ENCODE measurements around the gene C5orf63.

Gene C5orf63

GRCh38 chr5:127096328-127096993, 23.2 kb upstream of the C5orf63 start:
- Histone ChIP-seq H3K4me1 (ENCODE audit: control insufficient read depth, low read length) (no peaks in the 10 kb centered on the region), H3K36me3 (ENCODE audit: control insufficient read depth, low read length) (no peaks in the 10 kb centered on the region), H3K27ac (ENCODE audit: low read depth, low read length) (no peak overlapping the region), H3K79me2 (ENCODE audit: control insufficient read depth, low read length) (no peaks in the 10 kb centered on the region), H3K9me3 (ENCODE audit: control insufficient read depth, insufficient read depth, low read length) (no peaks in the 10 kb centered on the region), H3K27me3 (ENCODE audit: control insufficient read depth, low read length) (no peaks in the 10 kb centered on the region), H3K4me3 (ENCODE audit: low read length) (no peak overlapping the region), H3F3A (ENCODE audit: control insufficient read depth, insufficient read depth) (no peaks in the 10 kb centered on the region), H3K4me2 (ENCODE audit: low read length) (no peak overlapping the region), H4K20me1 (ENCODE audit: control insufficient read depth, insufficient read depth, low read depth, low read length) (no peaks in the 10 kb centered on the region), H3K9me2 (replicated peaks; ENCODE audit: control insufficient read depth, low read length) (no peaks in the 10 kb centered on the region)
- TF ChIP-seq EZH2phosphoT487 (IDR thresholded peaks at IDR 0.05; ENCODE audit: borderline replicate concordance, low read length) (no peak), CTCF (IDR thresholded peaks at IDR 0.05; ENCODE audit: low read depth, low read length, poor library complexity, severe bottlenecking) (no peak)

GRCh38 chr5:127094161-127094814, 21.0 kb upstream of the C5orf63 start:
- no peak overlapping the region for H3K4me3 ChIP-seq (ENCODE audit: low read length)
- no peaks in the 10 kb centered on the region for H3K79me2 ChIP-seq (ENCODE audit: control insufficient read depth, low read length)
- TF ChIP-seq CTCF (IDR thresholded peaks at IDR 0.05; ENCODE audit: low read depth, low read length, poor library complexity, severe bottlenecking) = no peak
- TF ChIP-seq EZH2phosphoT487 (IDR thresholded peaks at IDR 0.05; ENCODE audit: borderline replicate concordance, low read length) = no peak
- H3K4me2 ChIP-seq (ENCODE audit: low read length) = no peak overlapping the region
- no peaks in the 10 kb centered on the region for H3K9me3 ChIP-seq (ENCODE audit: control insufficient read depth, insufficient read depth, low read length)
- H4K20me1 ChIP-seq (ENCODE audit: control insufficient read depth, insufficient read depth, low read depth, low read length) = no peaks in the 10 kb centered on the region
- no peaks in the 10 kb centered on the region for H3K36me3 ChIP-seq (ENCODE audit: control insufficient read depth, low read length)
- no peaks in the 10 kb centered on the region for H3F3A ChIP-seq (ENCODE audit: control insufficient read depth, insufficient read depth)
- peaks cover 2% of the 10 kb centered on the region for H3K4me1 ChIP-seq (ENCODE audit: control insufficient read depth, low read length)
- no peak overlapping the region for H3K27ac ChIP-seq (ENCODE audit: low read depth, low read length)
- no peaks in the 10 kb centered on the region for H3K27me3 ChIP-seq (ENCODE audit: control insufficient read depth, low read length)
- H3K9me2 ChIP-seq (replicated peaks; ENCODE audit: control insufficient read depth, low read length) = no peaks in the 10 kb centered on the region

DNA sequence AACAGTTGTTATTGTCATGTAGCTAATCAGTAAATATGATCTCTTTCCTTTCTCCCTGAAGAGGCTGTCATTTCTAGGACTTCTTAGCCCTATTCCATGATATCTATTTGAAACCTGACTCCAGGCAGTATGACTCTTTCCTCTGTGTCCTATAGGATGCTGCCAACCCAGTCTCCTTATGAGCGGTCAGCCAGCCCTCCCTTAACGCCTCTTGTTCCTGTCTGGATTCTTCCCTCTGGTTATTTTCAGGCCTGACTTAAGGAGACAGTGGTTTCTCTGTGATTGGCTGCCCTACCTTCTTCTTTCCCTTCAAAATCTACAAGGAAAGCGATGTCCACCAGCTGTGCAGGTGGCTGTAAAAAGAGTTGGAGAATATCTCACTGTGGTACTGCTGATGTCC, 19.4 kb upstream of the C5orf63 start:
- Histone ChIP-seq H3K9me3 (ENCODE audit: control insufficient read depth, insufficient read depth, low read length) (no peaks in the 10 kb centered on the region), H3K36me3 (ENCODE audit: control insufficient read depth, low read length) (no peaks in the 10 kb centered on the region), H3F3A (ENCODE audit: control insufficient read depth, insufficient read depth) (no peaks in the 10 kb centered on the region), H3K9me2 (replicated peaks; ENCODE audit: control insufficient read depth, low read length) (no peaks in the 10 kb centered on the region), H3K79me2 (ENCODE audit: control insufficient read depth, low read length) (no peaks in the 10 kb centered on the region), H3K4me1 (ENCODE audit: control insufficient read depth, low read length) (peaks cover 10% of the 10 kb centered on the region), H3K4me2 (ENCODE audit: low read length) (no peak overlapping the region), H3K4me3 (ENCODE audit: low read length) (no peak overlapping the region), H3K27me3 (ENCODE audit: control insufficient read depth, low read length) (no peaks in the 10 kb centered on the region), H4K20me1 (ENCODE audit: control insufficient read depth, insufficient read depth, low read depth, low read length) (no peaks in the 10 kb centered on the region), H3K27ac (ENCODE audit: low read depth, low read length) (no peak overlapping the region)
- TF ChIP-seq CTCF (IDR thresholded peaks at IDR 0.05; ENCODE audit: low read depth, low read length, poor library complexity, severe bottlenecking) (no peak), EZH2phosphoT487 (IDR thresholded peaks at IDR 0.05; ENCODE audit: borderline replicate concordance, low read length) (no peak)
